Suprapubic skin (tissue), 4 donors: ENCODE measurements around the gene RFX8. TPM values are rescaled to one million over a fixed set of nuclear protein-coding genes. Genes with fewer than 3 reads are reported as not detected.

Source experiments
- DNase-seq, 2 donors: peaks; one replicate each; pipeline ENCODE4 v3.0.0-alpha.2; 2019; ENCODE audit warnings: low spot score in 2 of 2
- H3K27ac ChIP-seq: fragments of 200-600 bp; sonication (generic); one replicate; pipeline ENCODE4 v1.5.1; 2019
- H3K27me3 ChIP-seq: fragments of 200-600 bp; sonication (generic); one replicate; pipeline ENCODE4 v1.5.1; 2019
- H3K36me3 ChIP-seq: fragments of 200-600 bp; sonication (generic); one replicate; pipeline ENCODE4 v1.5.1; 2019
- H3K4me1 ChIP-seq: fragments of 200-600 bp; sonication (generic); one replicate; pipeline ENCODE4 v1.5.1; 2019
- H3K4me3 ChIP-seq: fragments of 200-600 bp; sonication (generic); one replicate; pipeline ENCODE4 v1.5.1; 2019; ENCODE audit warnings: mild to moderate bottlenecking
- H3K9me3 ChIP-seq: fragments of 200-600 bp; sonication (generic); one replicate; pipeline ENCODE4 v1.5.1; 2019
- EP300 ChIP-seq: sonication (generic); formaldehyde crosslinking; IDR thresholded peaks from one replicate; pipeline ENCODE4 v1.6.1; 2017; ENCODE audit warnings: antibody characterized with exemption
- POLR2A ChIP-seq, 2 donors: fragments of 450-650 bp; IDR thresholded peaks; one replicate each; pipeline ENCODE4 v1.6.1; 2017; ENCODE audit warnings: antibody characterized with exemption in 2 of 2, mild to moderate bottlenecking in 2 of 2, moderate library complexity in 2 of 2
- POLR2AphosphoS5 ChIP-seq, 3 donors: sonication (generic); formaldehyde crosslinking; IDR thresholded peaks; one replicate each; pipeline ENCODE4 v1.6.1; 2017; ENCODE audit warnings: antibody characterized with exemption in 3 of 3
- WGBS: methylation state at CpG from one replicate; pipeline ENCODE4 v1.1.5; 2018; 5-methylcytosine and 5-hydroxymethylcytosine counted together
- total RNA-seq, 4 donors: library from RNA; depleted of rRNA; stranded (reverse); fragments of >200 nt; gene quantifications; one replicate each; pipeline ENCODE4 v1.1.0, GENCODE V29; 2016
- TF ChIP-seq, protein P1 (sequence below), 2 donors: fragments of 200-600 bp in 1 of 2; fragments of 450-650 bp in 1 of 2; sonication (generic) in 1 of 2; IDR thresholded peaks; one replicate each; pipeline ENCODE4 v1.5.1; 2016 to 2019; ENCODE audit warnings: antibody characterized with exemption in 2 of 2, mild to moderate bottlenecking in 1 of 2, moderate library complexity in 1 of 2

The RFX8 gene
- total RNA-seq, 4 donors from 2014 or later: 0.70 TPM; not detected in 3

DNA sequence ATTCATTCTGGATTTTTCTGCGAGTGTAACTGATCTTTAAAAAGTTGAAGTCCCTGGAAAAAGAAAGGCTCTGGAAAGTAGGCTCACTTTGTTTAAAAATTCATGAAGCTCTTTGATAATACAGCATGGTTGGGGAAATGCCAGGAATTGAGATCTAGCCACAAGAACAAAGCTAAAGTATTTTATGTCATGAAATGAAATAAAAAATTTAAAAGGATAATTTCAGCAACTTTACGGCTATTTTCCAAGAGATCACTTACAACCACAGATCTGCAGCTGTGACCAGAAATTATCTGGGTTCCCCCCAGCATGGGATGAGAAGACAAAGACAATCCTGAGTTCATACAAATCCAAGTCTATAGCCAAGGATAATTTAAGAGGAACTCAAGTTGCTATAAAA is 25.3 kb upstream of the RFX8 start:
- Histone ChIP-seq H3K27me3 (no peaks in the 10 kb centered on the region), H3K36me3 (no peaks in the 10 kb centered on the region), H3K4me1 (no peaks in the 10 kb centered on the region), H3K9me3 (no peaks in the 10 kb centered on the region), H3K4me3 (no peak overlapping the region), H3K27ac (no peak overlapping the region)
- WGBS: 41% methylated on average over 2 of the region's 2 CpGs
- TF ChIP-seq, protein P1, sequence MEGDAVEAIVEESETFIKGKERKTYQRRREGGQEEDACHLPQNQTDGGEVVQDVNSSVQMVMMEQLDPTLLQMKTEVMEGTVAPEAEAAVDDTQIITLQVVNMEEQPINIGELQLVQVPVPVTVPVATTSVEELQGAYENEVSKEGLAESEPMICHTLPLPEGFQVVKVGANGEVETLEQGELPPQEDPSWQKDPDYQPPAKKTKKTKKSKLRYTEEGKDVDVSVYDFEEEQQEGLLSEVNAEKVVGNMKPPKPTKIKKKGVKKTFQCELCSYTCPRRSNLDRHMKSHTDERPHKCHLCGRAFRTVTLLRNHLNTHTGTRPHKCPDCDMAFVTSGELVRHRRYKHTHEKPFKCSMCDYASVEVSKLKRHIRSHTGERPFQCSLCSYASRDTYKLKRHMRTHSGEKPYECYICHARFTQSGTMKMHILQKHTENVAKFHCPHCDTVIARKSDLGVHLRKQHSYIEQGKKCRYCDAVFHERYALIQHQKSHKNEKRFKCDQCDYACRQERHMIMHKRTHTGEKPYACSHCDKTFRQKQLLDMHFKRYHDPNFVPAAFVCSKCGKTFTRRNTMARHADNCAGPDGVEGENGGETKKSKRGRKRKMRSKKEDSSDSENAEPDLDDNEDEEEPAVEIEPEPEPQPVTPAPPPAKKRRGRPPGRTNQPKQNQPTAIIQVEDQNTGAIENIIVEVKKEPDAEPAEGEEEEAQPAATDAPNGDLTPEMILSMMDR (IDR thresholded peaks at IDR 0.05): no peak
- no peak for TF ChIP-seq POLR2A (IDR thresholded peaks at IDR 0.05)
- TF ChIP-seq EP300: no peak
- no peak for TF ChIP-seq POLR2AphosphoS5 (IDR thresholded peaks at IDR 0.05)
- DNase-seq: no peak

DNA sequence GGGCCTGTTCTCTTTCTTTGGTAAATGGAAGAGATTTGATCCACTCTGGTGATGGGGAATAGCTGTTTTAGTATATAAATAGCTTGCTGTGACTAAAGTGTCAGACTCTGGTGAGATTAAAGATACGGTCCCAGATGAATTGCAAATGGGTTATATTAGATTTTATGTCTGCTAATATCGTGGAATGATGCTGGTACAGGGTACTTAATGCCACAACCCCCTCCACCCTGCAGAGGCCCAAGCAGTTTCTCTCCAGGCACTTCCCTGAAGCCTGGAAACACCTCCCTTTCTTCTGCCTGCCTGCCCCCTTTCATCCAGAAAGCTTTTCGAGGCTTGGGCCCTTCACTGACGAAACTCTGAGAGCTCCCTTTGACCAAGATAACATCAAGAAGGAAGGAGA is 21.4 kb upstream of the RFX8 start:
- WGBS: 82% methylated on average over 4 of the region's 4 CpGs
- no peak for DNase-seq
- H3K9me3 ChIP-seq: no peaks in the 10 kb centered on the region
- no peaks in the 10 kb centered on the region for H3K27me3 ChIP-seq
- H3K36me3 ChIP-seq: no peaks in the 10 kb centered on the region
- H3K4me3 ChIP-seq: no peak overlapping the region
- TF ChIP-seq POLR2A (IDR thresholded peaks at IDR 0.05): no peak
- TF ChIP-seq, protein P1 (IDR thresholded peaks at IDR 0.05): no peak
- no peak for TF ChIP-seq POLR2AphosphoS5 (IDR thresholded peaks at IDR 0.05)
- no peak for TF ChIP-seq EP300
- no peak overlapping the region for H3K27ac ChIP-seq
- H3K4me1 ChIP-seq: no peaks in the 10 kb centered on the region

DNA sequence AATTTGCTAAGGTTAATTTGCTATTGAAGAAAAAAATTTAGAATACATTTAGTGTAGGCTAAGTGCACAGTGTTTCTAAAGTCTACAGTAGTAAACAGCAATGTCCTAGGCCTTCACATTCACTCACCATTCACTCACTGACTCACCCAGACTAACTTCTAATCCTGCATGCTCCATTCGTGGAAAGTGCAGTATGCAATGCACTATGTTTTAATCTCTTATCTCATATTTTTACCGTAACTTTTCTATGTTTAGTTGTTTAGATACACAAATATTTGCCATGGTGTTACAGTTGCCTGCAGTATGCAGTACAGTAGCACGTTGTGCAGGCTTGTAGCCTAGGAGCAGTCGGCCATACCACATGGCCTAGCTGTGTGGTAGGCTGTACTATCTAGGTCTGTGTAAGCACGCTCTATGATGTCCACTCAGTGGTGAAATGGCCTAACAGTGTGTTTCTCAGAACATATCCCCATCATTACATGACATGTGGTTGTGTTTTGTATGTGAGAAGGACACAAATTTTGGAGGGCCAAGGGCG is 18.1 kb upstream of the RFX8 start:
- WGBS: 93% methylated on average over 6 of the region's 6 CpGs

DNA sequence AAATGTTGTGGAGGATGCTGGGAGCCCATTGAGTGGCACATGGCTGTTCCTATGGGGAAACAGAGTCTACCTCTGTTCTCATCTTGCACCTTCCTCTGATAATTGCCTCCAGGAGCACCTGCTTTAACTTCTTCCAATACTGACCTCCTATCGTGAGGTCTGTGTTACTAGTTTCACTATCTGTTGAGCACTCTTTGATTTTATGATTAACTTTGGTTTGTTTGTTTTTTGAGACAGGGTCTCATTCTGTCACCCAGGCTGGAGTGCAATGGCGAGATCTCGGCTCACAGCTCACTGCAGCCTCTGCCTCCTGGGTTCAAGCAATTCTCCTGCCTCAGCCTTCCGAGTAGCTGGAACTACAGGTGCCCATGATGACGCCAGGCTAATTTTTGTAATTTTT is 12.1 kb upstream of the RFX8 start:
- no peak for DNase-seq
- no peak overlapping the region for H3K27ac ChIP-seq
- no peak overlapping the region for H3K4me3 ChIP-seq
- no peaks in the 10 kb centered on the region for H3K9me3 ChIP-seq
- no peaks in the 10 kb centered on the region for H3K4me1 ChIP-seq
- TF ChIP-seq EP300 (no peak), POLR2A (IDR thresholded peaks at IDR 0.05) (no peak), POLR2AphosphoS5 (IDR thresholded peaks at IDR 0.05) (no peak)
- TF ChIP-seq, protein P1 (IDR thresholded peaks at IDR 0.05): no peak
- 87% methylated on average over 5 of the region's 5 CpGs for WGBS
- H3K27me3 ChIP-seq: no peaks in the 10 kb centered on the region
- no peaks in the 10 kb centered on the region for H3K36me3 ChIP-seq

More for the DNA sequence above, 18.1 kb upstream of the RFX8 start:
- H3K27me3 ChIP-seq: no peaks in the 10 kb centered on the region
- H3K4me1 ChIP-seq: no peaks in the 10 kb centered on the region
- DNase-seq: no peak
- H3K27ac ChIP-seq: no peak overlapping the region
- H3K9me3 ChIP-seq: no peaks in the 10 kb centered on the region
- TF ChIP-seq POLR2AphosphoS5 (IDR thresholded peaks at IDR 0.05) (no peak), EP300 (no peak), POLR2A (IDR thresholded peaks at IDR 0.05) (no peak)
- no peaks in the 10 kb centered on the region for H3K36me3 ChIP-seq
- no peak overlapping the region for H3K4me3 ChIP-seq

DNA sequence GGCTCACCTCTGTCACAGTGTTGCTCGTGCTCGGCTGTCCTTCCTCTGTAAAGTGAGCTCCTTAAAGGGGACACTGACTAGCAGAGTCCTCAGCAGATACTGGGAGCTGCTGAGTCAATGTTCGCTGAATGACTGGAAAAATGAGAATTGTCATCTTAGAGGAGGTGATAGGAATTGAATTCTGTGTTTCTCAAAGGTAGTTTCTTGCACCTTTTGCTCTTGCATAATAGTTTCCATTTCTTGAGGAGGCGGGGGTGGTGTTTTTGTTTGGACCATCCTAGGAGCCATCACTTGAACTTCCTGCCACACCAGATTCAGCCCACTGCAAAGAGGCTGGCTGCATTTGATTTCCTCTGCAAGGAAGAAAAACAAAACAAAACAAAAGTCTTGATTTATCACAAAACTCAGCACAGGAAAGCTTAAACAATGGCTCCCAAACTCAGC is 11.4 kb upstream of the RFX8 start:
- TF ChIP-seq, protein P1 (IDR thresholded peaks at IDR 0.05): no peak
- no peak for DNase-seq
- 63% methylated on average over 4 of the region's 4 CpGs for WGBS

DNA sequence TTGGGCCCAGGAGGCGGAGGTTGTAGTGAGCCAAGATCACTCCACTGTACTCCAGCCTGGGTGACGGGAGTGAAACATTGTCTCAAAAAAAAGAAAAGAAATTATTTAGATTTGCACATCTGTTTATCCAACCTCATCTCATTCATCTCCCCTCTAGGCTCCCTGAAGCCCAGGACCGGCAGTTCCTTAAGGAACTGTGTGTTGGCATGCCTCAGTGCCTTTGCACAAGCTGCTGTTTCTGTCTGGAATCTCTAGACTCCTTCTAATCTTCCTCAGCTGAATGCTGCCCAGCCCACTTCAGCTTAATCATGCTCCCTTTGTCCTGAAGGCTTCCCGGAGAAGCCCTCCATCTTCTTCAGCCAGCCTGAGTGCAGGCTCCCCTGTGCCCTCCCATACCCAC is 10.9 kb upstream of the RFX8 start:
- WGBS: 89% methylated on average over 4 of the region's 4 CpGs
- TF ChIP-seq EP300 (no peak), POLR2AphosphoS5 (IDR thresholded peaks at IDR 0.05) (no peak), POLR2A (IDR thresholded peaks at IDR 0.05) (no peak)
- TF ChIP-seq, protein P1 (IDR thresholded peaks at IDR 0.05): no peak

More for the DNA sequence above, 11.4 kb upstream of the RFX8 start:
- Histone ChIP-seq H3K4me1 (no peaks in the 10 kb centered on the region), H3K36me3 (no peaks in the 10 kb centered on the region), H3K27ac (no peak overlapping the region), H3K27me3 (no peaks in the 10 kb centered on the region), H3K9me3 (no peaks in the 10 kb centered on the region), H3K4me3 (no peak overlapping the region)

More for the DNA sequence above, 10.9 kb upstream of the RFX8 start:
- Histone ChIP-seq H3K4me3 (no peak overlapping the region), H3K36me3 (no peaks in the 10 kb centered on the region), H3K9me3 (no peaks in the 10 kb centered on the region), H3K27ac (no peak overlapping the region), H3K27me3 (peaks cover under 1% of the 10 kb centered on the region), H3K4me1 (no peaks in the 10 kb centered on the region)
- DNase-seq: no peak
